Effector memory CD4-positive, alpha-beta T cell (primary cell): Measurements from ENCODE around the gene SEMA5B.

Experiments used
- DNase-seq, 3 donors: peaks; one replicate each; pipeline ENCODE4 v3.0.0-alpha.2; 2020
- H3K27ac ChIP-seq: 2 replicates; pipeline ENCODE4 v1.7.0; 2013; ENCODE audit warnings: mild to moderate bottlenecking, low read length, moderate library complexity; ENCODE audit not compliant: insufficient read depth, poor library complexity, severe bottlenecking
- H3K27me3 ChIP-seq: replicated peaks from 2 replicates; pipeline ENCODE4 v1.7.0; 2013; ENCODE audit warnings: mild to moderate bottlenecking, low read length; ENCODE audit not compliant: insufficient read depth, control insufficient read depth, poor library complexity, severe bottlenecking
- H3K36me3 ChIP-seq: 2 replicates; pipeline ENCODE4 v1.7.0; 2013; ENCODE audit warnings: mild to moderate bottlenecking, low read length, moderate library complexity; ENCODE audit not compliant: control insufficient read depth, insufficient read depth
- H3K4me1 ChIP-seq: 2 replicates; pipeline ENCODE4 v1.7.0; 2013; ENCODE audit warnings: low read length, mild to moderate bottlenecking; ENCODE audit not compliant: control insufficient read depth, insufficient read depth, poor library complexity, severe bottlenecking
- H3K4me3 ChIP-seq: 2 replicates; pipeline ENCODE4 v1.7.0; 2013; ENCODE audit warnings: low read length, low read depth, mild to moderate bottlenecking; ENCODE audit not compliant: insufficient read depth, poor library complexity, severe bottlenecking
- H3K9me3 ChIP-seq: 2 replicates; pipeline ENCODE4 v1.7.0; 2013; ENCODE audit warnings: mild to moderate bottlenecking, low read length, moderate library complexity; ENCODE audit not compliant: control insufficient read depth

SEMA5B gene

DNA sequence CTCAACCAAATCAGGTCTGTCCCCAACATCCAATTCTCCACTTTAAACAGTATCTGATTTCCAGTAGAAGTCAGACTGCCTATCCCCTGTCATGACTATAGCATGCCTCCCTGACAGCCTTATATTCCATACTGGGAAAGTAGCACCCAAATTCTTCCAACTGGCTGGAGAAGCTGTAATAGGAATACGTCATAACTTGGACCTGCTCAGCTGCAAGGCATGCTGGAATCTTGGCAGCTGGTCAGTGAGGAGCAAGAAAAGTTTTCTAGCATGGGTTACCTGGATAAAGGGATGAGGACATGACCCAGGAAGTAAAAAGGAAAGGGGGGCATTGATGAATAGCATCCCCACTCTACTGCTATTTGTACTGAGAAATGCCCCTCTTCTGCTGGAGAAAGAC lies 8.9 kb downstream of the SEMA5B start:
- no peak overlapping the region for H3K27ac ChIP-seq
- peaks cover 10% of the 10 kb centered on the region for H3K27me3 ChIP-seq
- no peak for DNase-seq

DNA sequence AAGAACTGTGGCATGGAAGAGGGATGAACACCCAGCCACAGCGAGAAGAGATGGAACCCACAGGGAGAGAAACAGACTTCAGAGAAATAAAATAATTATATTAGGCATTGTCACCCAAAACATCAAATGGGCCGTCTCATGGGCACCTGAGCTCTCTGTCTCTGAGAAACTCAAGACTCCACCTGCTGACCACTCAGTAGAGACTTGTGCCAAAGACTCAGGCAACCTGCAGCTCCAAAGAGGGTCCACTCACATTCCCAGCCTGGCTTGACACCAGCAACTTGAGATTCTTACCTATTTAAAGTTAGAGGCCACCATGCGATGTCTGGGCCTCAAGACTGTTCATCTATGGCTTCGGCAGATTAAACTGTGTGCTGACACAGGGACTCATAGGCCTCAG lies 12.0 kb downstream of the SEMA5B start:
- no peak overlapping the region for H3K27ac ChIP-seq
- H3K9me3 ChIP-seq: no peaks in the 10 kb centered on the region
- peaks cover 6% of the 10 kb centered on the region for H3K27me3 ChIP-seq

More for the DNA sequence above, 8.9 kb downstream of the SEMA5B start:
- Histone ChIP-seq H3K4me1 (no peaks in the 10 kb centered on the region), H3K4me3 (no peak overlapping the region), H3K9me3 (no peaks in the 10 kb centered on the region), H3K36me3 (no peaks in the 10 kb centered on the region)

DNA sequence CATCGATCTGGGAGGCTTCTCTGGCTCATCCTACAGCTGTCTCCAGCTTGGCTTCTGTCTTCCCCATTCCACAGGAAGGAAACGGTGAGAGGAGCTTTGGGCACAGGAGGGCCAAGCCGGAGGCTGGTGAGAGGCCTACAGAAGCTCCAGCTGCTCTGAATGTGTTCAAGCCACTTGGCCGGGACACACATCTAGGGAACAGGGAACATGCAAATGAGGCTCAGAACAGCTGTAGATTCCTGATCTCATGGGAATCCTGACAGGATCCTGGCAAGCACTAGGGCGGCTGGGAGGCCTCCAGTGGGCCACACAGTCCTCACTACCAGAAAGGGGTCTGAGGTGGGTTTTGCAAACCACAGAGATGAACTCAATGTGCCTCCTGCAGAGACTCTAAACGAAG lies 13.7 kb downstream of the SEMA5B start:
- no peaks in the 10 kb centered on the region for H3K36me3 ChIP-seq
- DNase-seq: no peak
- no peak overlapping the region for H3K4me3 ChIP-seq
- H3K4me1 ChIP-seq: no peaks in the 10 kb centered on the region
- no peak overlapping the region for H3K27ac ChIP-seq
- no peaks in the 10 kb centered on the region for H3K9me3 ChIP-seq
- peaks cover 3% of the 10 kb centered on the region for H3K27me3 ChIP-seq

More for the DNA sequence above, 12.0 kb downstream of the SEMA5B start:
- Histone ChIP-seq H3K4me1 (no peaks in the 10 kb centered on the region), H3K36me3 (no peaks in the 10 kb centered on the region), H3K4me3 (no peak overlapping the region)
- DNase-seq: no peak

DNA sequence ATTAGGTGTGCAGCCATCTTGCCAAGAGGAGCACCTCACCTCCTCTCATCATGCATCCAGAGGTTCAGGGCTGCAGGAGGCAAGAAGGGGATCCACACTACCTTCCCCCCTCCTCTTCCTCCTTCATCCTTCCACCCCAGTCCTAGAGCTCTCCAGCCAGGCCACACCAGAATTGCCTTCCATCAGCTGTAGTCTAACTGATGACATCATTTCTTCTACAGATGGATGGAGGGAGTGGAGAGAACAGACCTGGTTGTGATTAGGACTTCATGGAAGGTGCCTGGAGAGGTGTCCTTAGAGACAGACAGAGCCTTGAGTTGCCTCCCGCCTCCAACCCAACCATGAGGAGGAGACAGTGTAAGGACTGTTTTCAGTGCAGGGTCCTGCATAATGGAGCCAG lies 14.9 kb downstream of the SEMA5B start:
- H3K4me1 ChIP-seq: no peaks in the 10 kb centered on the region
- no peaks in the 10 kb centered on the region for H3K36me3 ChIP-seq
- no peaks in the 10 kb centered on the region for H3K9me3 ChIP-seq
- H3K27ac ChIP-seq: no peak overlapping the region
- DNase-seq: no peak
- no peaks in the 10 kb centered on the region for H3K27me3 ChIP-seq
- no peak overlapping the region for H3K4me3 ChIP-seq

DNA sequence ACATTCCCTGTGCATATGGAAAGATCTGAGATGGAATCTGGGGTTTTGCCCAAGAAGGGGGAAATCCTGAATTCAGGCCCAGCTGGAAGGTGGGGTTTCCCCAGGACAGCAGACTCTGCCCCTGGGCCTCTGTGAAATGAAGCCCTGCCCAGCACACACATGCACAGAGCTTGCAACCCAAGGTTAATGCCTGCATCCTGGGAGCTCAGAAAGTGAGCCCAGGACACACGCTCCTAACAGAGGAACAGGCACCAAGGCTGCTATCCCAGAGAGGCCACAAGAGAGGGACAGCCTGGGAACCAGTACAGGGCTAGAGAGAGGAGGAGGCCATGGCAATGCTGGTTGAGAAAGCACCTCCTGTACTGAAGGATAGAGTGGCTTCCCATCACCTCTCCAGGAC lies 16.1 kb downstream of the SEMA5B start:
- H3K27ac ChIP-seq: no peak overlapping the region
- H3K36me3 ChIP-seq: no peaks in the 10 kb centered on the region
- no peaks in the 10 kb centered on the region for H3K27me3 ChIP-seq
- DNase-seq: no peak
- no peaks in the 10 kb centered on the region for H3K9me3 ChIP-seq
- no peak overlapping the region for H3K4me3 ChIP-seq
- H3K4me1 ChIP-seq: no peaks in the 10 kb centered on the region

DNA sequence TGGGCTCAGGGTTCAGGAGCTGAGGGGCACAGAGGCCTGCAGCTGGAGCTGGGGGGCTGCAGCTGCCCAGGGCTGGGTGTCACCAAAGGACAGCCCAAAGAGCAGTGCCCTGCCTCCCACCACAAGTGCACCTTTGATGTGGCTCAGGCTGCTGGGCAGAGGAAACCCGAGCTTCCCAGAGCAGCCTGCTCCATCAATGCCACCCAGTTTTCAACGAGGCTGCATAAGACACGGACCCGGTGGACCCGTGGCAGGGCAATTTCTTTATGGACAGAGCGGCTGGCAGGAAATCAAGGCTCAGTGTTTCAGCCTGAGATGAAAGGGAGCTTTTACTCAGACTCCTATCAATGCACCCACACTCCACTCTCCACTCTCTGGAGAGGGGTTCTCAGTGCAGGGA lies 18.7 kb downstream of the SEMA5B start:
- Histone ChIP-seq H3K27me3 (no peaks in the 10 kb centered on the region), H3K9me3 (no peaks in the 10 kb centered on the region), H3K4me3 (no peak overlapping the region), H3K4me1 (no peaks in the 10 kb centered on the region), H3K27ac (no peak overlapping the region), H3K36me3 (no peaks in the 10 kb centered on the region)
- DNase-seq: no peak

DNA sequence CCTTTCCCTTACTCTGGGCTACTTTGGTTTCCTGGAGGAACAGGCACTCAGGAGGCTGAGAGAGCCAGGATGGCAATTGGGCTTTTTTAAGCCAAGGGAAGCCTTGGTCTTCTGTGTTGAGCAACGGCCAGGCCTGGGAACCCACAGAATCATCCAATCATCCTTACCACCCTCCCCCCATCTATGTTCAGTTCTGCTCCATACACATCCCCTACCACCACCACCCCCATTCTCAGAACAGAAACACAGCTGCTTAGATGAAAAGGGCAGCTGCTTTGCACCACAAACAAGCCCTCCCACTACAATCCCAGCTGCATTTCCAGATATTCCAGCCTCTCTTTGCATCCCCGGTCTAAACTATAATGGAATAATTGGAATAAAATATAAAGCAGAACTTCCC lies 21.0 kb downstream of the SEMA5B start:
- Histone ChIP-seq H3K27ac (no peak overlapping the region), H3K27me3 (no peaks in the 10 kb centered on the region), H3K4me3 (no peak overlapping the region), H3K4me1 (no peaks in the 10 kb centered on the region), H3K9me3 (no peaks in the 10 kb centered on the region), H3K36me3 (no peaks in the 10 kb centered on the region)
- no peak for DNase-seq

DNA sequence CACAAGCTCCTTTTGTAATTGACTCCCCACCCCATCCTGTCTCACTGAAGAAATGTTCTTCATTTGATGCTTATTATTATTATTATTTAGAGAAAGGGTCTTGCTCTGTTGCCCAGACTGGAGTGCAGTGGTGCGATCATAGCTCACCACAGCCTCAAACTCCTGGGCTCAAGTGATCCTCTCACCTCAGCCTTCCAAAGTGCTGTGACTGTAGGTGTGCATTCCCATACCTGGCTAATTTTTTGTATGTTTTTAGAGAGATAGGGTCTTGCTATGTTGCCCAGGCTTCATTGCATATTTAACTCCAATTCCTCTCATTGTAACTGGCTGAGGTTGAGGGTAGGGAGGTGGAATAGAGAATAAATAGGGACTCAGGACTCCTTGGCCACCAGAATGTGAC lies 22.3 kb downstream of the SEMA5B start:
- H3K4me1 ChIP-seq: no peaks in the 10 kb centered on the region
- no peak overlapping the region for H3K27ac ChIP-seq
- no peak for DNase-seq
- no peak overlapping the region for H3K4me3 ChIP-seq
- H3K27me3 ChIP-seq: no peaks in the 10 kb centered on the region
- H3K9me3 ChIP-seq: no peaks in the 10 kb centered on the region
- no peaks in the 10 kb centered on the region for H3K36me3 ChIP-seq

DNA sequence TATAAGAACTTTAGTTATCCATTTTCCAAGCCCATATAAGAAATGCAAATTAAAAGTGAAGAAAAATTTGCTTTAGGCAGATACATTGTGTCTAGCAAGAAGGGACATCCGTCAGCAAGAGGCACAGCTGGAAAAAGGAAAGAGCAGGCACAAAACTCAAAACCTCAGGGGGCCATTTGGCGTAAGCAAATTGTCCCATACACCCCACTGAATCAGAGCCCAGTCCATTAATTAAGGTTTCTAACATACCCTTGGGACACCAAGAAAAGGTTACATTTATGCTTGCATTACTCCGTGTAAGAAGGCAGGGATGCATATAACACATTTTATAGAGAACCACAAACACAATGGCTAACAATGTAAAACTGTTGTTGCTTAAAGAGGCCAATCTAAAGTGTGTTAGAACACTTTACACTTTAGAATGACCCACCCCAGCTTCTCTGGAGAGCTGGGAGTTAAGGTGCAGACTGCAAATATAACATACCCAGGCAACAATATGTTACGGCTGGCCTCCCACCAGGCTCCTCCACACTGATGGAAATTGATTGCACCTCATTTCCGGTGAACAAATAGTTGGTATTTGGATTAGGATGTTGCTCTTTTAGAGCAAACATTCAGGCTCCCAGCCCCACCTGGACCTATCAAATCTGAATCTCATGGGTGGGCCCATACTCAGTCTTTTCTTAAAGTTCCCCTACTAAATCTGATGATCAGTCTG lies 23.2 kb downstream of the SEMA5B start:
- DNase-seq: no peak
- no peak overlapping the region for H3K27ac ChIP-seq
- H3K4me1 ChIP-seq: no peaks in the 10 kb centered on the region
- H3K9me3 ChIP-seq: no peaks in the 10 kb centered on the region
- no peaks in the 10 kb centered on the region for H3K36me3 ChIP-seq
- no peak overlapping the region for H3K4me3 ChIP-seq
- no peaks in the 10 kb centered on the region for H3K27me3 ChIP-seq

DNA sequence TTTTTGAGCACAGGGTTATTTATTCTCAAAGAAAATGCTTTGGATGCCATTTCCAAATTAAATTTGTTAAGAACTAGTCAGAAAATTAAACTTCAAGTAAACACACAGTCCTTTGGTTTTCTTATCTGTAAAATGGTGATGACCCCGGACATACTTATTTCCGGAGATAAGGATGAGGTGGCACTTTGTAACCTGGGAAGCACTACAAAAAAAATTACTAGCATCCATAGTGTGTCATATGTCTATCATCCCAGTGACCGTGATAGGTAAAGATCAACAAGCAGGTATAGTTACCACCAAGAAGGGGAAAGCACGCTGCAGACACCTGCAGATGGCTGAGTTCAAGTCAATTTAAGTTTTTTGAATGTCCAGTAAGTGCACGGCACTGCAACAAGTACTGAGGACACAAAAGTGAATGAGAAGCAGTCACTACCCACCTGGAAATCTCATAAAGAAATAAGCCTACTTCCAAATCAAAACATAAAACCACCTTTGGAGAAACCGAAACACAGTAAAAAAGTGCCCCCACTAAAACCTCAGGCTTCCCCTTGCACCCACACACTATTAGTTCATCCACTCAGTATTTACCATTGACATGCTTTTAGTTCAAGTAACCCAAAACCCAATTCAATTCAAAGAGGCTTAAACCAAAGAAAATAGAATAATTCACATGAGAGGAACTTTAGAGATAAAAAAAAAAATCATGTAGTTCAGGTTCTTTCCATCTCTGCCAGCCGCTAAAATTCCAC lies 24.6 kb downstream of the SEMA5B start:
- H3K9me3 ChIP-seq: no peaks in the 10 kb centered on the region
- H3K36me3 ChIP-seq: no peaks in the 10 kb centered on the region
- H3K27me3 ChIP-seq: no peaks in the 10 kb centered on the region
- no peak overlapping the region for H3K4me3 ChIP-seq
- H3K27ac ChIP-seq: no peak overlapping the region
- no peak for DNase-seq
- no peaks in the 10 kb centered on the region for H3K4me1 ChIP-seq
